C1 segment of cervical spinal cord (tissue), 14 donors: ENCODE results near the gene HPCAL1.
"Not testable (repeated sequence)": the region's sequence is repeated elsewhere in the genome, so short reads cannot be mapped to it uniquely, and the experiment has no call there.

Experiments used
- DNase-seq, 14 donors: peaks; one replicate each; lab custom pipeline; 2025; lab: John Stamatoyannopoulos, UW

HPCAL1 gene

DNA sequence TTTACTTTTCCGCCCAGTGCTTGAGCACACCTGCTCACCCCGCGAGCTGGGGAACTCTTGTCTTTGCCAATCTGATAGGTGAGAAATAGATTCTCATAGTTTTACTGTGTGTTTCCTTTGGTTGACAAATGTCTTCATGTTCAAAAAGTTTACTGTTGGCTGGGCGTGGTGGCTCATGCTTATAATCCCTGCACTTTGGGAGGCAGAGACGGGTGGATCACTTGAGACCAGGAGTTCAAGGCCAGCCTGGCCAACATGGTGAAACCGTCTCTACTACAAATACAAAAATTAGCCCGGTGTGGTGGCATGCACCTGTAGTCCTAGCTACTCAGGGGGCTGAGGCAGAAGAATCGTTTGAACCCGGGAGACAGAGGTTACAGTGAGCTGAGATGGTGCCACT is 135.1 kb downstream of the HPCAL1 start:
- no peak for DNase-seq

DNA sequence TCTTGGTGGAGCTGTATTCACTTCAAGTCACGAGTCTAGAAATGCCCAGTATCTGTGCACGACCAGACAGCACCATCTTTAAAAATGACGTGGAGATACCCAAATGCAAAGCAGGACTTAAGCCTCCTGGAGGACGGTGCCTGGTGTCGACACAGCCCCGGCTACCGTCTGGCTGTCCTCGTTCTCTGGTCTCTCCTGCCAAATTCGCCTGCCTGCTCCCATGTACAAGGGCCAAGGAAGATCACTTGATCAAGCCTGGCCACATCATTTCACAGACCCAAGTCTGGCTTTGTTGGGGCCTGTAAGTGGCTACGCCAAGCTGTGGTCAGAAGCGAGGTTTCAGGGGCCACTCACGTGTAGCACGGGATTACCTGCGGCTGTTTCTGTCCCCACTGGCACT is 136.0 kb downstream of the HPCAL1 start:
- DNase-seq = peak in 1 of 14 donors; percentile 5

DNA sequence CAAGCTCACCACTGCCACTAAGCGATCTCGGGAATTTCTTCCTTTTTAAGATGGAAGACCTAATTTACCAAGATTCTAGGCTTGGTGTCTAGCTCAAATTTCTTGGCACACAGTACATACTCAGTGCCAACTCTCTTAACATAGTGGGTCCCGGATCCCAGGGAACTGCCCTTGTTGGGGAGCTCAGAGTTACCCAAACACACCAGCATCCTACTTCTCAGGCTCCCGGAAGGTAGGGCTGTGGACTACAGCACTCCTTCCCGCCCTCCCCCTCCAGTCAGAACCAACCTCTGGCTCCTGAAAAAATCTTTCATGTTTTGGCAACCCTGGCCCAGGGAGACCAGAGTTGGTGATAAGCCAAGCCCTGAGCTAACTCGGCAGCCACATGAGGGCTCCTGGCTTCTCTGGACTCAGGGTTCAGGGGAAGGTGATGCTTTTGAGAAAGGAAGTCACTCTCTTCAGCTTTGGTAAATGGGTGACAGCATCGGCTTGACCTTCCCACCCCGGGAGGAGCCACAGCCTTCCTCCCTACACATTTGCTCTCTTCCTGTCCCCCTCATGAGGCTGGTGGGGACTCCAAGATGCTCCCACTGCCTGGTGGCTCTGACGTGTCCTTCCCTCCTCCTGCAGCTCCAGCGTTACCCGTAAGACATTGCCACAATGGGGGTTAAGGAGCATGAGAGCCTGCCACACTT is 136.6 kb downstream of the HPCAL1 start:
- no peak for DNase-seq

DNA sequence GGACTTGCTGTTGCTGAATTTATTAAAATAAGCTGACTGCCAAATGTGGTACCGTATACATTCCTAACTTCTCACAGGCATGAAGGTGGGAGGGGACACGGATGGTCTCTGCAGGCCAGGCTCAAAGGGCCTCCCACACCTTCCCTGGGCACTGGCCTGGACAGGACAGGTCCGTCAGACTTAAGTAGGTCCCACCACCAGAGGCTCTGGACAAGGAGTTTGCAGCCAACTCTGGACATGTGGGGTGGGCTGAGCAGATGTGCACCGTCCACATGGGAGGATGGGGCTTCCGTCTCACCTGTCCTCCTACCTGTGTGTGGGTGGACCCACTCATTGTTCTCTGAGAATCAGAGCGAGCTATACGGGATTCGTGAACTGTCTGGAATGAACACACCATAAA is 137.3 kb downstream of the HPCAL1 start:
- DNase-seq = no peak

DNA sequence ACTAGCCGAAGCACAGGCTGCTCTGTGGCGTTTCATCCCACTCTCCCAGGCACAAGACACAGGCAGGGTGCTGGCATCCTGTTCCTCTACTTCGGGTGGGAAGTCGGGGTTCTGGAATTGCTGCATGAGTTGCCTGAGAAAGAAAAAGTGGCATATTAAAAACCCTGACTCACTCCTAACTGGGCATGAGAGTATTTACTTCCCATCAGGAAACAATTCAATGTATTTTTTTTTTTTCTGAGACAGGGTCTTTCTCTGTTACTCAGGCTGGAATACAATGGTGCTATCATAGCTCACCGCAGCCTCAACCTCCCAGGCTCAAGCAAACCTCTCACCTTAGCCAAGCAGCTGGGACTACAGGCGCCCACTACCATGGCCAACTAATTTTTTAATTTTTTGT is 138.0 kb downstream of the HPCAL1 start:
- DNase-seq = no peak

DNA sequence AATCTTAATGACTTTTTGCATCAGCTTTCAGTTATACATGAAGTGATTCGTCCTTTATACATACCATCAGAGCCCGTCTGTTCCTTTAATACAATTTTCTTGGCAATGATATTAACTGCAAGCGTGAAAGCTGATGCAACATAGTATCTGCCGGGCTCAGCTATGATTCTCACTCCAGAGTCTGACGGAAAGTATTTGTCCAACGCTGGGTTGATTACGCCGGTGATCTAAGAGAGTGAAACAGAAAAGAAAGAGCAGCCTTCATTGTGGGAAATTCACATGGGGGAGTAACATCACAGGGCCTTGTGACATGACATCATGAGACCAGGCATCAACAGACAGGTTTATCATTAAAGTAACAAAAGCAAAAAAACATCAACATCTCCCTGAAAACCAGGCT is 139.2 kb downstream of the HPCAL1 start:
- DNase-seq = no peak

DNA sequence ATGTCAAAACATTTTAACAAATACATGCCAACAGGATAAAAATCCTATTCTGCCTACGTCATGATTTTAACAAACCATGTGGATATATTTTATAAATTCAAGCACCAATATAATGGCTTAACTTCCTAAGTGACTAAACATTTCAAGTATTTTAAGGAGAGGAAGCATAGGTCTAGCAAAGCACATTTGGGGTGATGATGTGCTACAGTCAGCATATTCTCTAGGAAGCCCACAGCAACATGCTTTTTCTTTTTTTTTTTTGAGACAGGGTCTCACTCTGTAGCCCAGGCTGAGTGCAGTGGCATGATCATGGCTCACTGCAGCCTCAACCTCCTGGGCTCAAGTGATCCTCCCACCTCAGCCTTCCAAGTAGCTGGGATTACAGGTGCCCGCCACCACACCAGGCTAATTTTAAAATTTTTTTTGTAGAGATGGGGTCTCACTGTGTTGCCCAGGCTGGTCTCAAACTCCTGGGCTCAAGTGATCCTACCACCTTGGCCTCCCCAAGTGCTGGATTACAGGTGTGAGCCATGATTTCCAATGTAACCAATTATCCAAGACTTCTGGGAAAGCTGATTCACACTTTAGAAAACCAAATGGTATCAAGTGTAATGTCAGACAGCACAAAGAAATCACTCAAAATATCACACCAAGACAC is 139.9 kb downstream of the HPCAL1 start:
- DNase-seq = not testable (repeated sequence)

DNA sequence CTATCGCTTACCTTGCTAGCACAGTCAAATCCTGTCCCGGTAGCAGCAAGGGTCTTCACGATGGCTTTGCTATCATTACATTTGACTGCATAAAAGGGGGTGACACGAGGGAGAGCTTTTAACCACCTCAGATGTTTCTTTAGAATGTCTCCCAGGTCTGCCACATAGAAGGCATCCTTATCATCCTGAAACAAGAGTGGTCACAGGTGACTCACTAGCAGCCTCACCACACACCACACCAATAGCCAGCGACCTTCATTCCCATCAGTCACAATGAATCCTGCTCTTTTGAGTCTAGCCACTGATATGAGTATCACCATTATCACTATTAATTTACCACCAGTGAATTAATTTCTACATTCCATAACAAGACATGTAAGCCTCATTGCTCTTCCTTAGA is 141.8 kb downstream of the HPCAL1 start:
- DNase-seq = no peak

DNA sequence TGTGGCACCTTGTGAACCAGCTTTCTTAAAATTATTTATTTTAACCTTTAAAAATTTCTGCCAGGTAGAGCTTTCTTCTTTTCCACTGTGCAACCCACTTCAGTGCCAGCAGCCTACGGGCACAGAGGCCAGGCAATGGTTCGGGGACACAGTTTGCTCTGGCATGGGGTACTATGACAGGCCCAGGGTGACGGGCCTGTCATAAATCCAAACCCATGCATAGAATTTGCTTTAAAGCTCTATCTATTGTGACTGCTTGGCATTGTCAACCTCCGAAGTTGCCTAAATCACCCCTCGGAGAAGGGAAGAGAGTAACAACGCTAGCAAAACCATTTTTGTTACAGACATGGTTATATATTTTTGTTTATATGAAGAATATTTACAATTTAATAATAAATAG is 143.9 kb downstream of the HPCAL1 start:
- no peak for DNase-seq

DNA sequence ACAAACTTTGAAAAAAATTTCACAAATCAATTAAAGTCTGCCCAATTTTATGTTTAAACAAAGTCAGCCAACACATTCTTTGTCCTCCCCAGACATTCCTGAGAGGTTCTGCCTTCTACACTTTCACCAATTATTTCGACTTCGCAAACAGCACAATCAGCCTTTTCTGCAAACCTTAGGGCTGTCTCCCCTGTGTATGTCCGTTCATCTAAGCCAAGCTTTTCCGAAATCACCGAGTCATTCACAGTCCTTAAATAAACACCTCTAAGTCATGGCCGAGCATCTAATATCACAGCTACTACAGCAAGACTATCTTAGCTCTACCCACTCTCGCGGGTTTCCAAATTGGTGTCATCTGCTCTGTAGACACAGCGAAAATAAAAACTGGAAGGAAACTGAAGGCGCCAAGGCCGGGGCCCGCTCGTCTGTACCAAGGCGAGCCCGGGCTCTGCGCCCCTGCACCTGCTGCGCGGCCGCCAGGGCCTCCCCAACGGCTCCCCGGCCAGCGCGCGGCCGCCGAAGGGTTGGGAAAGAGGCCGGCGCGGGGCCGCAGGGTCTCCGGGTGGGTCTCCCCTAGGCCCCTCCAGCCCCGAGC is 144.7 kb downstream of the HPCAL1 start:
- DNase-seq = peak in 6 of 14 donors; percentile 56 to 77 (median 68)

DNA sequence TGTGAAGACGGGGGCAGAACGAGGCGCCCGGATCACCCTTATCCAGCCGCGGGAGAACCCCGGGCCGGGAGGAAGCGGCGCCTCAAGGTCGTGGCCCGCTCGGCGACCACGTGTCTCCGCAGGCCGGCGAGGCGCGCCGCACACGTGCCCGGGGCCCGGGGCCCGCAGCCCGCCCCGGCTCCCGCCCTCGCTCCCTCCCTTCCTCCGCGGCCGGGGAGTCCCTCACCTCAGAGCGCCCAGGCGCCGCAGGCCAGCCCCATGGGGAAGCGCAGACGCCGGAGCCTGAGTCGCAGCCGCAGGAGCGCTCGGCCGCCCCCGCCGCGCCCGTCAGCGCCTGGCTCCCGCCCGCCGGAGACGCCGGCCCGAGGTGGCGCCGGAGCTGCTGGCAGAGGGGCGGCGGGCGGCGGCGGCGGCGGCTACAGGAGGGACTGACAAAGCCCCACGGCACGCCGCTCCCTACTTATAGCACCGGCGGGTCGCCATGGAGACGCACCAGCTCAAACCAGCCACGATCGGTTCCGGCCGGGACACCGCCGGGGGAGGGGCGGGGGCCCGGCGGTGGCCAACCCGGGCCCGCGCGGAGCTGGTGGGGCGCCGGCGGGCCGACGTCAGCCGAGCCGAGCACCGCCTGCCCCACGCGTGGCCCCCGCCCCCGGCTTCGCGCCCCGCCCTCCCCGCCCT is 145.3 kb downstream of the HPCAL1 start, which contains the start of gene ODC1:
ODC1 (minus strand) TSS at position 433 of the 681 bp plus-strand sequence. CDS start 3,295 bp downstream, outside the sequence.
- peak; percentile 80 to 98 (median 94) for DNase-seq

DNA sequence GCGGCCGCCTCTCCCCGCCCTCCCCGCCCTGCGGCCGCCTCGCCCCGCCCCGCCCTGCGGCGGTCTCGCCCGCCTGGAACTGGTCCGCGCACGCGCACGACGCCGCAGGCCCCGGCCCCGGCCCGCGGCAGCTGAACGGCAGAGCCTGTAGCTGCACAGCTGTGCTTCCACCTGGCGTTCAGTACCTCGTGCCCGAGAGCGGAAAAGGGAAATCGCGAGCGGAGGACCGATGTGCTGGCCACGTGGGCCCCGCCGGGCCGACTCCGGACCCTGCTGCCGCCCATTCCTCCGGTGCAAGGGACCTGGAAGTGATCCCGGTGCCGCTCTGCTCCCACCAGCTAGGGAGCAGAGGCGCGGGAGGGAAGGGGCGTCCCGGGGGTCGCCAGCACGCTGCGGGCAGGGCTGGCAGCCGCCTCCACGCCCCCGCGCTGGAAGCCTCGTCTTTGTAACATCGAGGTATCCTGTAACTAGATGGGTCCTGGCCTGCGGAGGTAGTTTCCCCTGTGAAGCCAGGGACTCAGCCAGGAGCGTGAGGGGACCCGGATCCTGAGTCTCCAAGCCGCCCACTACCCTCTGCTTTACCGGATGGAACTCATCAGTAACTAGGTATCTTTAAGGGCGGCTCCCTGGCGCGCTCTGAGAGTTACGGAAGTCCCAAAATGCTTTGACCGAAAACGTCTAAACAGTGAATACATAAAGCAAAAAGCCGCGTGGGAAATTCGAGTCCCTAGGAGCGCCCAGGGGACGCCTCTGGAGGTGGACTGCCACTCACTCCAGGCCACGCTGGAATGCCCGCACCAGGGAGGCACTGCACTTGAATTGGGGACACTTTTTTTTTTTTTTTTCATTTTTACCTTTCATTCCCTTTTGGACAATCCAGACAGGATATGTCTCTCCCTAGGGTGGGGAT is 146.1 kb downstream of the HPCAL1 start:
- DNase-seq = peak in 10 of 14 donors; percentile 80 to 98 (median 94)

DNA sequence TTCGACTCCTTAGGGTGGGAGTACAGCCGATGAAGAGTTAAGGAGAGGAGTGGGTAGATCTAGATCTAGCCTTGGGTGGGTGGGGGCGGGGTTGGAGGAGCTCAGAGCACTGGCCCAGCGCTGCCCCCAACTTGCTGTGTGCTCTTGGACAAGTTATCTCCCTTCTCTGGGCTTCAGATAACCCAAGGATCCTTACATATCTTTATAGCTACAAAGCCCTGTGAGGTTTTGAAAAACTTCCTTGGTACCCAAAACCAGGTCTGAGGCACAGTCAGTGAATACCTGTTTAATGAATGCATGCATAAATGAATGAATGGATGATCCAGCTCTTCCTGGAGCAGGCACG is 146.8 kb downstream of the HPCAL1 start:
- DNase-seq = no peak

DNA sequence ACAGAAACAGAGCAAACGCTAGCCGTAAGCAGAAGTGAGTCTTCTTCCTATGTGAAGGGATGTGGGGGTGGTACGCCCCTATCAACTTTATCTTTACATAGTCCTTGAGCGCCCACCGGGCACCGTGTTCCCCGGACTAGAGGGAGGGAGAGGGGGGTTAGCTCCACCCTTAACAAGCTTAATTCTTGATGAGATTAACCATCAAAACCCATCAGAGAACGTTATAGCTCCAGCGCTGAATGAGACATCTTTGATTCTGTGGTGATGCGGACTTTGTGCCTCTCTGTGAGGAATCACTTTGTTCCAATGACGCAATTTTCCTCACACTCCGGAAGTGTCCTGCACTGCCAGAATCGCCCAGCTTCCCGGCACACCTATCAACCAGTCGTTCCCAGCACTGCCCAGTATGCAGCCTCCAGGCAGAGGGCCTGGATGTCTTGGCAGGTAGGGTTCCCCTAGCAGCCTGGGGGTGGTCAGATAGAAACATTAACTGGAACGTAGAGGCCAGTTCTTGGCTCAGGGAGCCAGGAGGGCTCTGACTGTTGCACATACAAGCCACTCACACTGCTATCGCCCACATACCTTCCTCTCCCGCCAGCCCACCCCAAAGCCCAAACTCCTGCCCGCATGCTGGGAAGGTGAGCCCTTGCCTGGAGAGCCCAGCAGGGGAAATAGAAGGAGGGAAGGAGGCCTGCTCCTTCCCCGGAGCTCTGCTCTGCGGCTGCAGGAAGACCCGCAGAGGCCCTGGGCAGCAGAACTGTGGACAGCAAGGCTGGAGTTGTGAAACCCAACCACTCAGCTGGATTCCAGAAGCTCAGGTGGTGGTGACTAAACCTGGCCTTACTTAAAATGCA is 147.4 kb downstream of the HPCAL1 start:
- DNase-seq = peak in 1 of 14 donors; percentile 16

DNA sequence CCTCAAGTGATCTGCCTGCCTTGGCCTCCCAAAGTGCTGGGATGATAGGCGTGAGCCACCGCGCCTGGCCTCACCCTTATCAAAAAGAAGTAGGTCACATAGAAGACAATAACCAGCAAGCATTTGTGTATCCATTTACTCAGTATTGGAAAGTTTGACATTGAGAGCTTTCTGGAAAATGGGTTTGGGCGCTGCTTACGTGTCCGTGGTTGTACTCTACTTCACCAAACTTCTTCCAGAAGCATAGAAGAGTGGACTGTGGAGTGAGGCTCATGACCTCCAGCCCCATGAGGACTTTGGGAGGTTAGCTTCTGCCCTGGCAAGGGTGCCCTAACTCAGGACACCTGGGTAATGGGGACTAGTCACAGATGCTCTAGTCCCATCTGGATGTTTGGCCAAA is 149.1 kb downstream of the HPCAL1 start:
- no peak for DNase-seq

DNA sequence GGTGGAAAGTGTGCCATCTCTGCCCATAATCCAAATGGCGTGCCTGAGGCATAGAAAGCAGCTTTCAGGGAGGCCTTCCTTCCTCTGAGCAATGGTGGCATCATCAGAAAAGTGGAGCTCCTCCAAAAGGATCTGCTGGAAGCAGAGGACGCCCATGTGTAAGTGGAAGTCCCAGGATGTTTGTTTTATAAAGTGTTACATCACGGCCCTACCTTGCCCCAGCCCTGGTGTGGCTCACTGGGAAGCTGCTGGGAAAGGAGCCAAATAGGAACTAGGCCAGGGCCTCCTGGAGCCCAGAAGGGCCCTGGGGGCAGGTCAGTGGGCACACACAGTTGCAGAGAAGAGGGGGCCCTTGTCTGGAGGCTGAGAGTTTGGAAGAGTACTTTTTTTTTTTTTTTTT is 149.6 kb downstream of the HPCAL1 start:
- DNase-seq = no peak

DNA sequence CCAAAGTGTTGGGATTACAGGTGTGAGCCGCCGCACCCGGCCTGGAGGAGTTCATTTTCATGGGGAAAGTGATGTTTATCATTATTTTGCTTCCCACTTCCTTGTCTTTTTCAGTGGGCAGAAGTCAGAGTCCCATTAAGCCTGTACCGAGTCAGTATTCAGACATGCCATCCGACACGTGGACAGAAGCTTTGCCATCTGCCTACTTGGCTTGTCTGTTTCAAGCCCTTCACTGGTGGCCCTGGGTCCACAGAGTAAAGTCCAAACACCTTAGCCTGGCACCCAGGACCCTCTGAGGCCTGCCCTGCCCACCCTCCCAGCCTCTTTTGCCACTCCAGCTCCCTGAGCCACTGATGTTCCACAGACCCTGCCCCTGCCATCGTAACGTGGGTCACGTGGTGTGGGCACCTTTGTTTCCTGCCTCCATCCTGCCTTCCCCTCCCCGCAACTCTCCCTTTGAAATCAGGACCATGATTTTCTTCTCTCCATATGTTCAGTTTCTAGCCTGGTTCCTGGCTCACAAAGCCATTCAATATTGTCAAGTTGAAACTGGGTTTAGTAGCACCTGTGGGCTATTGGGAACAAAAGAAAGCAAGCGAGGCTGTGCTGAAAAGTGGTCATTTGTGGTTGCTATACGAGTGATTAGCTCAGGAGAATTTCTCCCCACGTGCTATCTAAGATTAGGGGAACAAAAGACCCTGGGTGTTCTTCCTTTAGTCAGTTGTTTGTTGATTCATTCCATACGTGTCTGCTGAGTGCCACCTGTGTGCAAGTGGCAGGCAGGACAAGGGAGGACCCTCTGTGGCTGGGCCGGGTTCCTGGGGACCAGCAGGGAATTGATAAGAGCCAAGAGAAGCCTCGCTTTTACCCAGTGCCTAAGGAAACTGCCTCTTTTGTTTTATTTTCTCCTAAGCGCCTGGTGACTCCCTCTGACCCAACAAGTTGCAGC is 150.5 kb downstream of the HPCAL1 start:
- DNase-seq = peak in 1 of 14 donors; percentile 77

DNA sequence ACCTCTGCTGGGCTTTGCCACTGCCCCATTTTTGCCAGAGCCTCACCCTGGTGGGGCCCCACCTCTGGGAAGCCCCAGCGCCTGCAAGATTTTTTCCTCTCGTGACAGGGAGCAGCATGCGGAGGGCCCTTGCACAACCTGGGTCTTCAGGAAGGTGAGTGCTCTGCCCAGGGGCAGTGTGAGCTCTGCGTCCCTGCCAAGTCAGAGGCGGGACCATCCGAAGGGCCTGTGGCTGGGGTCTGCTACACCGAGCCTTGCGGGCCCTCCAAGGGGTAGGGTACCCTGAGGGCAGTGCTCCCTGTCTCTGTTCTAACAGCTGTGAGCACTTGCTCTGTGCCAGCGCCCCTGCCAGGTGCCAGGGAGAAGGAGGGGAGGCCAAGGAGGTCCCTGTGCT is 151.2 kb downstream of the HPCAL1 start:
- DNase-seq = no peak

DNA sequence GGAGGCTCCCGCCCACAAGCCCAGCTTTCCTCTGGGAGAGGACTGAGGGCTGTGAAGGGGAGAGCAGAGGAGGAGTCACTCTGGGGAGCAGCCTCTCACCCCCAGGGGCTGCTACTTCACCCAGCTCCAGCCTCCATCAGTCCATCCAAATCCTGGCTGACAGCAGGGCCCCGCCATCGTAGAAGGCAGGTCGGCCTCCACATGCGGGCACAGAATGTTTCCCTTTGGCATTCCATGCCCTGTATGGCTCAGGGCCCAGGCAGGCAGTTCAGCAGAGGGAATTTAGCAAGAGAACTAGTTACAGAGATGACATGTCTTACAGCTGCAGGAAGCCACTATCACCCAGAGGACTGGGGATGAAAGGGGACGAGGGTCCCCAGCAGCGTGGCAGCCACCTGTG is 151.8 kb downstream of the HPCAL1 start:
- peak in 1 of 14 donors; percentile 42 for DNase-seq
